Stimulated activated CD4-positive, alpha-beta T cell treated with anti-CD3 and anti-CD28 coated beads, Interleukin-15, amount 100 ng/mL, for 1 hour (primary cell): ENCODE data around the gene PLVAP.

Source experiments
- DNase-seq, 2 donors: peaks; one replicate each; pipeline ENCODE4 v3.0.0-alpha.2; 2020; ENCODE audit warnings: low read depth in 1 of 2, low spot score in 1 of 2

PLVAP gene

DNA sequence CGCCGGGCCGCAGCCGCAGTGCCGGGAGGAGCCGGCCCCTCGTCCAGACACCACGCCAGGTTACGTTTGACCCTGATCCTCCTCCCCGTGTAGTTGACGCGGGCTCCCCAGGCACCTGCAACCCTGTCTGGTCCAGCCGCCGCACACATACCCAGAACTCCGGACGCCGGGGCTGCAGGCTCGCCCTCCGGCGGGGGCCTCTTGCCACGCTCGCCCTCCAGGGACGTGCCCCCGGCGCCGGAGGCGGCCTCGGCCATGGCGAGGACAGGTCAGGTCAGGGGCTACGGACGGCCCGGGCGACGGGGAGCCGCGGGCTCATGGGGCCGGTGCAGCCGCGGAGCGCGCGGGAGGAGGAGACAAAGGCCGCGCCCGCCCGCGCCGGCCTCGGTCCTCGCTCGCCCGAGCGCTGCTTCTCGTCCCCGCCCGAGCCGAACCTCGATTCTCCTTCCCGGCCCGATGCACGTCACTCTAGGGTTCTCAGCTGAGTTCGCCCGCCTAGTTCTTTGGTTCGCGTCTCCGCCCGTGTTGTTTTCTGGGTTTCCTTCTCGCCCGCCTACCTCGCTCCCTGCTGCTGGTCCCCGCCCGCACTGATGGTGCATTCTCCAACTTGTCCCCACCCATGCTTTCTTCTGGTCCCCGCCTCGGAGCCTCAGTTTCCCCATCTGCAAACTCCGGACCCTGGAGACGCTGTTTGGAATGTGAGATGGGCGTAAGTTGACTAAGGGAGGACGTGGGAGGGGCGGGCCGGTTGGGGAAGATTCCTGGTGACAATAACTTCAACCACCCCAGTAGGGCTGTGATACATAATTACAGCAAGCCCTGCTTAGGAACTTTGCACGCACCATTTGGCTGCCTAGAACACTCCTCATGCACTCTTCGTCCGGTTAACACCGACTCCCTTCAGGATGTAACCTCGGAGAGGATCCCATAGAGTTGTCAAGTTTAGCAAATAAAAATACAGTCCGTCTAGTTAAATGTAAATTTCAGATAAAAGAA is 42.4 kb downstream of the PLVAP start, which contains the start of gene ANO8:
ANO8 (minus strand) TSS at position 442 of the 996 bp plus-strand sequence; CDS start at position 257, 185 bp downstream.
- DNase-seq = peak; percentile 87 to 97

DNA sequence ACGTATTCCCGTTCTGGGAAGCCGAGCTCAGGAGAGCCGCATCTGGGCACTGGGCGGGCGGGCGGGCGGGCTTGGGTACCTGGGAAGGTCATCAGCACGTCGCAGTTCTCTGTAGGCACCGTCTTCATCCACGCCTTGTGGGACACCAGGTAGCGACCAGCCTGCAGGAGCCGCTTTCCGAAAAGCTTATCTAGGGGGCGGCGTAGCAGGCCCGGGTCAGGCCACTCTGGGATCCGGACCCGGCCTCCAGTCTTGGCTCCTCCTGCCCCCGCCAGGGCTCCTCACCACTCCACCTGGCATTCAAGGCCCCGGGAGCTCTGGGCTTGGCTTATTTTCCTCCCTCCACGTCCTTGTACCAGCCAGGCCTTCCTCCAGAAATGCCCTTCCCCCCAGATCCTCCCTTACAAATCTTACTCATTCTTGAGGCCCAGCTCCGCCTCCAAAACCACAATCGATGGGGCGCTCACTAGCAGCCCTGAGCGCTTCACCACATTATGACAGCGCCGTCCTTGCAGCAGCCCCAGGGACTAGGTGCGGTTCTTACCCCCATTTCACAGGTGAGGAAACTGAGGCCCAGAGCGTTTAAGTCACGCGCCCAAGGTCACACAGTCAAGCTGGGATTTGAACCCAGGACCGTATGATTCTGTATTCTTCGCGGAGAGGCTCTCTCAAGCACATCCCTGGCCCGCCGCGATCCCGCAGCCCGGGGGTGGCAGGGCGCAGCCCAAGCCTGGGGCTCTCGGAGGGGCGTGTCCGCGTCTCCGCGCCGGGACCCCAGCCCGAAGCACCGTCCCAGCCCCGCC is 43.3 kb downstream of the PLVAP start:
- peak; percentile 49 to 51 for DNase-seq

DNA sequence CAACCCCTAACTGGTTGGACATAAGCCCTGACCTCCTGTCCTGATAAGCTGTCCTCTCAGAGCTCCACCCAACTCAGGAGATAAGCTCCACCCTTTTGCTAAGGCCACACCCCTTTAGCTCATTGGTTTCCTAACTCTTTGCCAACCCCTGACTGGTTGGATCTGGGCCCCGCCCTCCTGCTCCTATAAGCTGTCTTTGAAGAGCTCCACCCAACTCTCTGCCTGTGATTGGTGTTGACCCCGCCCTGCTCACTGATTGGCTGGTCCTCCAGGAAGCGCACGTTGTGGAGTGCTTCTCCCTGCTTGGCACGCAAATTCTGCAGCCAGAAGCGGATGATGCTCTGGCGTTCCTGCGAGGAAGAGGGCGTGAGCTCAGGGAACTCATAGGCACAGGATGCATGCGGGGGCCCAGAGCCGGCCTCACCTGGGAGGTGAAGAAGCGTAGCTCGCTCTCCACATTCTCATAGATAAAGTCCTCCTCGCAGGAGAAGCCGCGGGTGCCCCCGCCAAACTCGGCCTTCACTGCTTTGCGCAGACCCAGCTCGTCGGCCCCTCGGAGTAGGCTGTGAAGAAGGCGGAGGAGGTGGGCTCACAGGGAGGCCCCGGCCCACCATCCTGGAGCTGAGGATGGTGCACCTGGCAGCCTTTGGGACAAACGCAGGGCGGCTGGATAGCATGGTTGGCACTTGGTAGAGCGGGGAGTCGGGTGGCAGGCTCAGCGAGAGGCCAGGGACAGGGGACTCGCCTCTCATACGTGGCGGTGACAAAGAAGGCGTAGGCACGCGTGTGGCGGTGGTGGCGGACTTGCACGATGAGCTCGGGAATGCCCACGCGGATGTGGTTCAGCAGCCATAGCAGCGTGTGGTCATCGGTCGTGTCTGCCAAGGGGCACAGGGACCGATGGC is 44.2 kb downstream of the PLVAP start:
- no peak for DNase-seq

DNA sequence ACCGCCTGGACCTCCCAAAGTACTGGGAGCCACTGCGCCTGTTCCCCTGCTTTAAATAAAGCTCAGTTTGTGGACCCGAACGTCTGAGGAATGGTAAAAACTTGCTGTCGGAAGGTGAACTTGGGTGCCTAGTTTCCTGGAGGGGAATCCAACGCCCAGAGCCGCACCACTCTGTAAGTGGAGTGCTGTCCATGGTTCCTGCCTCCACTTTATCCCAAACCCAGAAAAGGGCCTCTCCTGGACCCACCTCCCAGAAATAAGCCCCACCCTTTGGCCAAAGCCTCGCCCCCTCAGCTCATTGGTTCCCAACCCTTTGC is 44.8 kb downstream of the PLVAP start:
- no peak for DNase-seq

DNA sequence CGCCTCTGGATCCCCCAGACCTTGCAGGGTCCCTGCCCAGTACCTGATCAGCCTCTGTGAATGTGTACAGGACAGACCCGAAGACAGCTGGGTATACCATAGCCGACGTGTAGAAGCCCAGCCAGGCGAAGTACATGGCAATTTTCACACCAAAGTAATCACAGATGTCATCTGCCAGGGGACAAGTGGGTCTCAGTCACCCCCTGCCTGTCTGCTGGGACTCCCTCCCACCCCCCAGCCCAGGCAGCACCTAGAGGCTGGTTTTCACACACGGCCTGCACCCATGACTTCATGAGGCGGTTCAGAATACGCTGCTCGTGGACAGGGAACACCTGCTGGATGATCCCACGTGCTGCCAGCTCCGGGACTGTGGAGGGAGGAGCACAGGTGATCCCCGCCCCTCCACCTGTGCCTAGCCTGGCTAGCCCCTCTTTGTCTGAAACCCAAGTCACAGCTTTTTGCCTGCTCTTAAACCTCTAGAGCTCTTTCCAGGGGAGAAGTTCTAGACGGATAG is 46.0 kb downstream of the PLVAP start:
- no peak for DNase-seq

DNA sequence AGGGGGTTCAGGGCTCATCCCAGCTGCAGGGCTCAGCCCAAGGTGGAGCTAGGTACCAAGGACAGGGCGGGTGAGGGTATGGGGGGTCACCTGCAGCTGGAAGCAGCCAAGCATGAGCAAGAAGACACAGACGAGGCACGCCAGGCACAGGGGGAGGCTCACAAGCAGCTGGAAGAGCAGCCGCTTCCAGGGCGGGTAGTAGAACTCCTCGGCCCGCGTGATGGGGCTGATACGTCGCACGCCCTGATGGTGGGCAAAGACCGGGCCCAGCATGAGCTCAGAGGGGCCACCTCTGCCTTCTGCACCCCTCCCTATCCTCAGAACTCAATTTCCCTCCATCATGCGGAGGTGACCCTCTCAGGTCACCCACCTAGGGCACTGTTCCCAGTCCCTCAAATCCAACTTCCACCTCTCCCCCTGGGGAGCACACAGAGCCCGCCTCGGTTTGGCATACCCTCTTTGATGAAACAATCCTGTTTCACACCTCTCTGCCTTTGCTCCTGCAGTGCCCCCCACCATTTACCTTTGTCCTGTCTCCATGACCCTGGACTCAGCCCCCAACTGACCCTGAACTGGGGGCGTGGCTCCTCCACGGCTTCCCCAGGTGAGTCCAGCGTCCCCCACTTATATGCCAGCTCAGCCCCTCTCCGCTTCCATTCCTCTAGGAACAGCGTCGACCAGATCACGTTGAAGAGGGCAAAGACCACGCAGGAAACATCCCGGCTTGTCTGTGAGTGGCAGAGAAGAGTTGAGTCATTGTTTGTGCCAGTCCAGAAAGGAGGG is 46.7 kb downstream of the PLVAP start:
- DNase-seq = no peak

DNA sequence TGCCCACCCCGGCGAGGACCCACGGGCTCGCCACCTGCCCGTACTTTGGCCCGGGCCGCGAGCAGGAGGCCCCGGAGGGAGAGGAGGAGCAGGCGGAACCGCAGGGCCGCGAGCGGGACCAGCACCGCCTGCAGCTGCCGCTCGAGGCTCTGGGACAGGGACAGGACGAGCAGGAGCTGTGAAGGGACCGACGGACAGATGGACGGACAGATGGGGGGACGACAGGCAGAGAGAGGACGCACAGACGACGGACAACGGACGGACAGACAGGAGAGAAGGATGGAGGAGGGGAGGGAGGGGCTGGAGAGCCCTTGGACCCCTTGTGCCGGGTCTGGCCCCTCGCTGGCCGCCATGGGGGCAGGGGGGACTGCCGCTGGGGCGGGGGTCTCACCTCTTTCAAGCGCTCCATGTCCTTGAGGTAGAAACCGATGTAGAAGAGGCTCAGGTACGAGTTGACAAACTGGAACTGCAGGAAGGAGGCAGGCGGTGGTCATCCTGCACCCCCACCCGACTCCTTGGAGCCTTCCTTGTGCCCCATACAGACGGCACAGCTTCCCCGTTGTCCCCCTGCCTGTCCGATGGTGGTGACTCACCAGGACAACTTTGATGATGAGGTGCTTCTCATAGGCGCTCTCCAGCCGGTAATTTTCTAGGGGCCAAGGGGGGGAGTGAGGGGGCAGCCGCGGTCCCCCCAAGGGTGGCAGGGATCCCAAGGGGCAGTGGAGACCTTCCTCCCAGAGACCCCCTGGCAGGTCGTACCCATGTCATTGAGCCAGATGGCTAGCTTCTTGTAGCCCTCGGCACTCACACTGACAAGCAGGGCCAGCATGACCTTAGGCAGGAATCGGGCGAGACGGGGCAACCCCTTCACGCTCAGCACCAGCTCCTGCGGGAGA is 47.5 kb downstream of the PLVAP start:
- DNase-seq = no peak

DNA sequence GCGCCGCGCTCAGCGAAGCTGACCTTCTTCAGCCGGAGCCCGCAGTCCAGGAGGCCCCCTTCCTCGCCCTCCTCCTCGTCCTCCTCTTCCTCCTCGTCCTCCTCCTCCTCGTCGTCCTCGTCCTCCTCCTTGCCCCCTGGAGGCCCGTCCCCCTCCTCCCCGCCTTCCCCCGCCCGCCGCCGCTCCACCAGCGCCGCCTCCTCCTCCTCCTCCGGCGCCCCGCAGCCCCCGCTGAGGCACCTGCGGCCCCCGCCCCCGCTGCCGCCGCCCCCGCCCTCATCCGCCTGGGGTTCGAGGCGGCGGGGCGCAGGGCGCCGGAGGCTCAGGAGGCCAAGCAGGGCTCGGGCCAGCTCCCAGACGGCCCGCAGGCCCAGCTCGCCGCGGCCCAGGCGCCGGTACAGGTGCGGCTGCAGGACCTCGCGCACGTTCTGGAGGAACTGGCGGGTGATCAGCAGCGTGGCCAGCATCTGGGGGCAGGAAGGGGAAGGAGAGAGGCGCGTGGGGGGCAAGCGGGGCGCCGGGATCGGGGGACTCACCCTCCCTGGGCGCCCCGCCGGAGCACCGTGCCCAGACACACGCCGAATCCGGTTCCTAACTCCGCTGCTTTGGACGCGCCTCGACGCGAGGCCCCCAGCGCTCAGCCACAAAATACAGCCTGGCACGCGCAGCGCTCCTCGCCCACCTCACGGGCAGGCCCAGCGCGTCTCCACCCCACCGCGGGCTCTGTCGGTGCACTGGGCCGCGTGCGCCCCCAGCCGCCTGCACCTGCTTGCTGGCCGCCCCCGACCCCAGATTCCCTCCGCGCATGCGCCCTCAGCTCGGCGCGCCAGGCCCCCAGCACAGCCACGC is 48.4 kb downstream of the PLVAP start:
- DNase-seq = peak in 1 of 2 donors; percentile 24

DNA sequence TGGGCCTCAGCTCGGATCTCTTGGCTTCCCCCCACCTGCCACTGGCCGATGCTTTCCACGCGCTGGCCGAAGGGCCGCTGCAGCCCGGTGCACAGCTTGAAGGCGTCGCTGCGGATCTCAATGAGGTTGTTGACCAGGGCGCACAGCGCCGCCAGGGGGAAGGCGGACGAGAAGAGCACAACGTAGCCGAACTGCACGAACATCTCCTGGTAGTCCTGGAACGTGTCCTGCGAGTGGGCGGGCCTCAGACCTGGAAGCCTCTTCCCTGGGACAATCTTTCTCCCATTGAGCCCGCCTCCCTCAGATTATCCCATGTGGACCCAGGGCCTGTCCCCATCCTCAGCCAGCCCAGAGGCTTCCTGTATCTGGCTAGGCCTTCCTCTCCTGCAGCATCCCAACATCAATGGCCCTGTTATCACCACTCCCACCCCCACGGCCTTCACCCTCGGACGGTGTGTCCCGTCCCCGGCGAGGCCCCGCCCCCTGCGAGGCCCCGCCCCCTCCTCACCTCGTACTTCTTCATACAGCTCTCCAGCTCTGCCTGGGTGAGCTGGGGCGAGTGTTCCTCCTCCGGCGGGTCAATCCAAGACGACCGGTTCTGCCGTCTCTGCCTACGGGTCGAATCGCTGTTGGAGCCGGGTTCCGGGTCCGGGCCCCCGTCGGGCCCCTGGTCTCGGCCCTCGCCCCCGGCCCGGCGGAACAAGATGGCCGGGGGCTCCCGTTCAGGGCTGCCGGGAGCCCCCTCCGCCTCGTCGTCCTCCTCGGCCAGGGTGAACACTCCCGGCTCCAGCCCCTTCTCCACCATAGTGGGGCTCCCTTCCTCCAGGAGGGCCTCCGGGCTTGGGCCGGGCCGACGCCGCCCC is 49.3 kb downstream of the PLVAP start:
- peak in 1 of 2 donors; percentile 49 for DNase-seq

DNA sequence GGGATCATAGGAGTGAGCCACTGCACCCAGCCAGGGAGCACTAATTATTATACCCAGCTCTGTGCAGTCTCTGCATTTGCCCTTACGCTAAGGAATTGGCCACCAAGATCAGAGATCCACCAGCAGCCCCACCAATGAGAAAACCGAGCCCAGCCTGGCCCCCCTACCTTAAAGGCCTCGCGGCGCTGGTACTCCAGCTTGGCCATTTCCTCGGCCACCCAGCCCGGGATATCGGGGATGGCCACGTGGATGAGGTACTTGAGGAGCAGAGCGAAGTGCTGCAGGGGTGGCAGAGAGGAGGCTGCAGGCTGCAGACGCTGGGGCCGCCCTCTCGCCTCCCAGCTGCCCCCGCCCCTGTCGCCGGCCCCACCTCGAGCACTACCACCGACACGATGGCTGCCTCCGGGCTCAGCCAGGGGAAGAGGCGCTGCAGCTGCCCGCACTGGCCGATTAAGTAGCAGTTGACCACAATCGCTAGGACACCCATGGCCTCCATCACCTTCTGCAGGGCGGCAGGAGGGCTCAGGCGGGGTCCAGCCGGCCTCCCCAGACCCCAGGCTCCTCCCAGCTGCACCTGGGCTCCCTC is 50.0 kb downstream of the PLVAP start:
- DNase-seq = no peak

DNA sequence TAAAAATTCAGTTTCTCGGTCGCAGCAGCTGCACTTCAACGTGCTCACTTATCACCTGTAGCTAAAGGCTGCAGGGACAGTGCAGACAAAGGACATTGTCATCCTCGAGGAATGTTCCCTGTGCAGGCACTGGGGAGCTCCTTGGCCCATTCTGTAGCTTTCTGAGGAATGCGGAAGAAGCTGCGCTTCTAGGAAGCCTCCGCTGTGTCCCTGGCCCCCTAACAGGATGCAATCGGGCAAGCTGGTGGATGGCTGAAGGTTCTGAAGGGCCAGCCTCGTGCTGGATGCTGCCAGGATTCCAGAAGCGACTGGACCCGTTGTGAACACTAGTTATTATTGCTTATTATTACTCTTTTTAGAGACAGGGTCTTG is 50.6 kb downstream of the PLVAP start:
- no peak for DNase-seq

DNA sequence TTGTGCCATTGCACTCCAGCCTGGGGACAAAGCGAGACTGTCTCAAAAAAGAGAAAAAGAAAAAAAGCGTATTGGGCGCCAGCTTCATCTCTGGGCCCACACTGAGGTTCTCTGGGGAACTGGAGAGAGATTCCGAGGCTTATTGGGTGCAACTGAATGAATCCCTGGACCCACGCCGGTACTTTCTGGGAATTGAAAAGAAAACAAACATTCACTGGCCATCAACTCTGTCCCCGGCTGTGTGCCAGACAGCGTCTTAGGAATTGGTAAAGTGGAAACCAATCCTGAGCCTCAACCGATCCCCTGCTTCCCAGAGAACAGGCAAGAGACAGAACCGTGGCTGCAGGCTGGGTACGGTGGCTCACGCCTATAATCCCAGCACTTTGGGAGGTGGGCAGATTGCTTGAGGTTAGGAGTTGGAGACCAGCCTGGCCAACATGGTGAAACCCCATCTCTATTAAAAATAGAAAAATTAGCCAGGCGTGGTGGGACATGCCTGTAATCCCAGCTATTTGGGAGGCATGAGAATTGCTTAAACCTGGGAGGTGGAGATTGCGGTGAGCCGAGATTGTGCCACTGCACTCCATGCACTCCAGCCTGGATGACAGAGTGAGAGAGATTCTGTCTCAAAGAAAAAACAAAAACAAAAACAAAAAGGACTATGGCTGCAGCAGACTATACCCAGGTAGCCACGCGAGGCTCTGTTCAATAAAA is 51.1 kb downstream of the PLVAP start:
- DNase-seq = no peak

DNA sequence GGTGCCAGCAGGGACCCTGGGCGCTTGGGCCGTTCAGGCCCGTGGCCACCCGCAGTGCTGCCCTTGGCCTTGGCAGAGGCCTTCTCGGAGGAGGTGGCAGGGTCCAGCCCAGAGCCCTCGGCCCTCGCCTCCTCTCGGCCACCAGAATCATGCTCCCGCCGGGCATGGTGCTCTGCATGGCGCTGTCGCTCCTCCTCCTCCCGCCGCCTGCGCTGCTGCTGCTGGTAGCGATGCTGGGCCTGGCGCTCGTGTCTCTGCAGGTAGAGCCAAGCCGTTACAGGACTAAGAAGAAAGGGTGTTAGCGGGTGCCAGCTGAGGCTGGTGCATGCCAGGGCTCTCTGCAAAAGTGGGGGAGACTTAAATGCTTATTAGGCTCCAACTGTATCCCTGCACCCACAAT is 52.0 kb downstream of the PLVAP start:
- DNase-seq = no peak

DNA sequence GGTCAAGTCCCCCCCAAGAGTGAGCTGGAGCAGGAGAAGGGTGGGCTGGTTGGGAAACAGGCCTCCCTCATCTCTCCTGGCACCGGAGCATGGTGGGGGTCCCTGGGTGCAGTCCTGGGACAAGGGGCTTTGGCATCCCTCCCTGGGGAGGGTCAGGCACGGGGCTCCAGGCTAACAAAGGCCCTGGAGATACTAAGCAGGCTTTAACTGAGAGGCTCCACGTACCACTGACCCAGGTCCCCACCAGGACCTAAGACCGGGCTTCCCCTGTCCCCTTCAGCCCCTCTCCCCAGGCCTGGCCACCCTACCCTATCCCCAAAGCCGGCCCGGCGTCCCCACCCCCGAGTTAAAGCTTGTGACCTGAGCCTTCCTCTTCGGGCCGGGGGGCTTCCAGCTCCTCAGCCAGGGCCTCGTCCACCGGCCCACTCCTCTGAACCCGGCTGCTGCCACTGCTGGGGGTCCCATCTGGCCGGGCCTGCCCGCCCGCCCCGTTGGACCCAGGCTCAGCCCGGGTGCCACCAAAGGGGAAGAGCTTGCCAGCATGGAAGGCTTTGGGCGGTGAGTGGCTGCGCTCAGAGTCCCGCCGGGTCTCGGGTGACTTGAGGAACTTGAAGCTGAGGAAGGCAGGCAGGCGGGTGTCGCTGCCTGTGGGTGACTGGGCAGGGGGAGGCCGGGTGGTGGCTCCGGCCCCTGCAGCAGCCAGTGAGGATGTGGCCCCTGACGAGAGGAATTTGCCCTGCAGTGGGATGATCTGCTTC is 52.6 kb downstream of the PLVAP start:
- DNase-seq = no peak

DNA sequence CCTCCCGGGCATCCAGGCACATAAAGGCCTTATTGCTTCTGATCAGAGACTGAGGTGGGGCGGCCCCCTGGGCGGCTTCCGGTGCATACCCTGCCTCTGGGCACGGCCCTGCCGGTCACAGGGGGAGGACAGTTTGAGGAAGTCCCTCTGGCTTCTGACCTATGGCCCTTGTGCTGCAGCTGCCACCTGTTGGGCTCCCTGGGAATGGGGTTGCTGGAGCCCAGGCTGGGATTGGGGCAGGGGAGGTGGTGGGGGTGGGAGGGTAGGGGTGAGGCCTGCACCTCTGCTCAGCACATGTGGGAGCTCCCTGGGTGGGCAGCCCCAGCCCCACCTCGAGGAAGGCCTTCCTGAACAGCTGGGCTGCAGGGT is 53.2 kb downstream of the PLVAP start:
- no peak for DNase-seq
